Neural crest cell (in vitro differentiated cells): ENCODE results near the gene RAB11FIP5. TPM values are rescaled to one million over a fixed set of nuclear protein-coding genes. Genes with fewer than 3 reads are reported as not detected.

Experiments used
- DNase-seq: peaks from one replicate; pipeline ENCODE4 v3.0.0; 2021; ENCODE audit warnings: low read depth, mixed read lengths, low spot score
- H3K27ac Mint-ChIP-seq: one replicate; pipeline ENCODE4 v1.8.0; 2021; ENCODE audit warnings: mild to moderate bottlenecking, mixed read lengths; ENCODE audit not compliant: unreplicated experiment
- H3K27me3 Mint-ChIP-seq: 2 replicates; pipeline ENCODE4 v1.8.0; 2021; ENCODE audit warnings: low read depth, mild to moderate bottlenecking, mixed read lengths
- H3K36me3 Mint-ChIP-seq: 2 replicates; pipeline ENCODE4 v1.8.0; 2021; ENCODE audit warnings: low read depth, mild to moderate bottlenecking, mixed read lengths
- H3K4me1 Mint-ChIP-seq: 2 replicates; pipeline ENCODE4 v1.8.0; 2021; ENCODE audit warnings: mixed read lengths
- H3K4me3 Mint-ChIP-seq: one replicate; pipeline ENCODE4 v1.8.0; 2021; ENCODE audit warnings: mild to moderate bottlenecking, mixed read lengths
- H3K9me3 Mint-ChIP-seq: 2 replicates; pipeline ENCODE4 v1.8.0; 2021; ENCODE audit warnings: mixed read lengths
- long read RNA-seq: library from polyadenylated mRNA; unstranded; transcript quantifications from one replicate; pipeline ENCODE4 v2.0.0, GENCODE V29; 2020
- total RNA-seq: library from RNA; stranded (reverse); gene quantifications from 2 replicates; pipeline ENCODE4 v1.2.1, GENCODE V29; 2021
- TF ChIP-seq, protein P1 (sequence below): fragments of 200-600 bp; sonication (generic); conservative IDR thresholded peaks from 2 replicates; pipeline ENCODE4 v1.5.0; 2021; ENCODE audit warnings: antibody characterized with exemption, mild to moderate bottlenecking

RAB11FIP5 gene, protein sequence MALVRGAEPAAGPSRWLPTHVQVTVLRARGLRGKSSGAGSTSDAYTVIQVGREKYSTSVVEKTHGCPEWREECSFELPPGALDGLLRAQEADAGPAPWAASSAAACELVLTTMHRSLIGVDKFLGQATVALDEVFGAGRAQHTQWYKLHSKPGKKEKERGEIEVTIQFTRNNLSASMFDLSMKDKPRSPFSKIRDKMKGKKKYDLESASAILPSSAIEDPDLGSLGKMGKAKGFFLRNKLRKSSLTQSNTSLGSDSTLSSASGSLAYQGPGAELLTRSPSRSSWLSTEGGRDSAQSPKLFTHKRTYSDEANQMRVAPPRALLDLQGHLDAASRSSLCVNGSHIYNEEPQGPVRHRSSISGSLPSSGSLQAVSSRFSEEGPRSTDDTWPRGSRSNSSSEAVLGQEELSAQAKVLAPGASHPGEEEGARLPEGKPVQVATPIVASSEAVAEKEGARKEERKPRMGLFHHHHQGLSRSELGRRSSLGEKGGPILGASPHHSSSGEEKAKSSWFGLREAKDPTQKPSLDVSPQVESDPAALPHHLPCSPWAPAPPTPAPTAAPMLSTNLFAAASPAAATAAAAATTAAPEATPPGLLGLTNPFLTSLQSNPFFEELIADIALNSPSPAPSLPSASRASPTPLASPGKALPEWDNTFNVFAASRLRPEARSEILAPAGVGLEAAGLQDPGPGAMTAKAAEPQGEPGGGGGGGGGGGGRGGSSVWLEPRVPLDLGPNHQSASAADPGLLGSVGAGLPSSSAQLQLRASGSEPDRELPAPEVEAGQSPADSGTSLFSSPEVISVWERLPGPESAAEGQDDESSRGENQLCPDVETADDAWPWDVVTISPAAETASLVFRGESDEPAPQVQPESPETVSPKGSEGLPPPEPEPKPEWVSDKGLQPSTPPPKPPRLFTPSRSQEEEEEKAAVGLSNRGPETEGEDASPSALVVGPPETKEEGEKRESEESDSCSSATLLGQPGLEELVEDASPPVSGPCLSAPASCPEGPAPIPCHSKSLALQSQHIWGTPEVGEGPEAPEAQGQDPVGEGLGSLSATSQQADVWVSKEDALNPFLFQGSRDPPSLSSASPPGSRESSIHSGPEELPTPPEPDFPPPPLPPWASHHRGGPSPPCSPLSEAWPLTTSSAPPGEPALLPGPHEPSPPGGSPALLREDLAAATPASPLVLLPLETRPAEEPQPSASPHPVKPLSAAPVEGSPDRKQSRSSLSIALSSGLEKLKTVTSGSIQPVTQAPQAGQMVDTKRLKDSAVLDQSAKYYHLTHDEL (N-terminal part only)
- 6.7 and 10.1 TPM in 2 replicates for total RNA-seq
- long read RNA-seq, partial matches to known transcripts = 0 of 1 reads
- long read RNA-seq, other reads (novel, unspliced or antisense) = 1 of 1 reads

DNA sequence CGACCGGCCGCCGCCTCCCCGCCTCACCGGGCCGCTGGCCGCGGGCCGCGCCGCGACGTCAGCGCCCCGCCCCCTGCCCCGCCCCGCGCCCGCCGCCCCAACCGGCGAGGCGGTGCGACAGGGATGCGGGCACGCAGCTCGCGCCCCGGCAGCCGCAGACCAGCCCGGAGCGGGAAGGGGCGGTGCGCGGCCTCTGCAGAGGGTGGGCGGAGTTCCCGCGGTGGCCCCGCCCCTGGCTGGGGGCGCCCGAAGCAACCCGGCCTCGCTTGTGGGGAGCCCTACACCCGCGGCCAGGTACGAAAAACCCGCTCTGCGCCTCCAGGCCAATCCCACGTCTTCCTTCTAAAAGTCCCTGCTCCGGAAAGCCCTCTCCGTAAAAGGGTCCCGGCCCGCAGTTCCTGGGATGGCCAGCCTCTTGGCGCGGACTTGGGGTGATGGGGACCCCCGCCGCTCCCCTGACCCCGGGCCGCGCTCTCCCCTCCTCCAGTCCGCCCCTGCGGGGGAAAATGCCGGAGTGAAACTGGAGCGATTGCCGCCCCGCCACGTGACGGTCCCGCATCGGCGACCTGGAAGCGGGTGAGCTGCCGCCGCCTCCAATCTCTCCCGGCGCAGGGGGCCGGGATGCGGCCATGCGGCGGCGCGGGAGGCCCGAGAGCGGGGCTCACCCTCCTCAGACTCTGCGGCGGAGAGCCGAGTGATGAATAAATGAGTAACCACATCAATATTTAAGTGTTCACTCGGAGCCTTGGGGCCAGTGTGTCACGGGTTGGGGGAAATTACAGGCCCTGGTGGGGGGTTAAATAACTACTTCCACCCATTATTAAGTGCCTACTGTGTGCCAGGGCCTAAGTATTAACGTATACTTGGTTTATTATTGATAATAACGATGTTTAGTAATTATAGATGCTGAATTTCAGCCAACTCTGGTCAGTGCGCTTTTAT, at the start of gene RAB11FIP5:
TSS of gene RAB11FIP5 (minus strand) at position 36 of the 942 bp plus-strand sequence. CDS start 171 bp downstream, outside the sequence.
- Mint-ChIP-seq H3K36me3 (no peaks in the 10 kb centered on the region), H3K9me3 (no peaks in the 10 kb centered on the region), H3K4me3 (peak within 1 kb of the TSS; percentile 86), H3K27me3 (peaks cover 46% of the 10 kb centered on the region), H3K27ac (no peak within 1 kb of the TSS), H3K4me1 (peaks cover 14% of the 10 kb centered on the region)
- peak; percentile 57 for DNase-seq
- TF ChIP-seq, protein P1, sequence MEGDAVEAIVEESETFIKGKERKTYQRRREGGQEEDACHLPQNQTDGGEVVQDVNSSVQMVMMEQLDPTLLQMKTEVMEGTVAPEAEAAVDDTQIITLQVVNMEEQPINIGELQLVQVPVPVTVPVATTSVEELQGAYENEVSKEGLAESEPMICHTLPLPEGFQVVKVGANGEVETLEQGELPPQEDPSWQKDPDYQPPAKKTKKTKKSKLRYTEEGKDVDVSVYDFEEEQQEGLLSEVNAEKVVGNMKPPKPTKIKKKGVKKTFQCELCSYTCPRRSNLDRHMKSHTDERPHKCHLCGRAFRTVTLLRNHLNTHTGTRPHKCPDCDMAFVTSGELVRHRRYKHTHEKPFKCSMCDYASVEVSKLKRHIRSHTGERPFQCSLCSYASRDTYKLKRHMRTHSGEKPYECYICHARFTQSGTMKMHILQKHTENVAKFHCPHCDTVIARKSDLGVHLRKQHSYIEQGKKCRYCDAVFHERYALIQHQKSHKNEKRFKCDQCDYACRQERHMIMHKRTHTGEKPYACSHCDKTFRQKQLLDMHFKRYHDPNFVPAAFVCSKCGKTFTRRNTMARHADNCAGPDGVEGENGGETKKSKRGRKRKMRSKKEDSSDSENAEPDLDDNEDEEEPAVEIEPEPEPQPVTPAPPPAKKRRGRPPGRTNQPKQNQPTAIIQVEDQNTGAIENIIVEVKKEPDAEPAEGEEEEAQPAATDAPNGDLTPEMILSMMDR = peak; percentile 22

DNA sequence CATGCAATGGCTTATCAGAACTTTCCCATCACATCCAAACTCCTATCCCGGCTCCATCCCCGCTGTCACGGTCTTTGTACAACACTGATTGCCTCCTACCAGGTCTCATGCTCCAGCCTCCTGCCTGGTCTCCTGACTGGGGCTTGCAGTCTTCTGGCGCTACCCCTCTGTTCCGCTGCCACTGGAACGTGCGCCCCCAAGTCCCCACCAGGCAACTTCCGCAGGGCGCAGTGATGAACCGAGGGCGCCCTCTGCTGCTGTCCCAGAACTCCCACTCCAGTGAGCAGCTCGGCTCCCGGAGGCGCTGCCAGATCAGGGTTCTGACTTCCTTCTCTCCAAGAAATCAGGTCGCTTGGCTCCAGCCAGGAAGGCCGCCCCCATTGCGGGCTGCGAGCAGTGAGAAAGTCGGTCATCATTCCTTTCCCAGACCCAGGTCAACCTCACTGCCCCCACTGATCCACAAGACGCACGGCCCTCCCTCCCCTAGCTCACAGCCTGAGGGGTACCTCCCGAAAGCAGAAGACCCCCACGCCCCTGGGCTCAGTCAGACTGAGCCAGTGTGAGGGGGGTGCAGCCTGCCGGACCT, 43.9 kb upstream of the RAB11FIP5 start:
- H3K4me3 Mint-ChIP-seq = no peak overlapping the region
- H3K27me3 Mint-ChIP-seq = peaks cover 59% of the 10 kb centered on the region
- H3K27ac Mint-ChIP-seq = no peak overlapping the region
- H3K4me1 Mint-ChIP-seq = peaks cover 3% of the 10 kb centered on the region
- TF ChIP-seq, protein P1 = peak; percentile 69
- DNase-seq = peak; percentile 50
- peaks cover 5% of the 10 kb centered on the region for H3K9me3 Mint-ChIP-seq
- no peaks in the 10 kb centered on the region for H3K36me3 Mint-ChIP-seq

DNA sequence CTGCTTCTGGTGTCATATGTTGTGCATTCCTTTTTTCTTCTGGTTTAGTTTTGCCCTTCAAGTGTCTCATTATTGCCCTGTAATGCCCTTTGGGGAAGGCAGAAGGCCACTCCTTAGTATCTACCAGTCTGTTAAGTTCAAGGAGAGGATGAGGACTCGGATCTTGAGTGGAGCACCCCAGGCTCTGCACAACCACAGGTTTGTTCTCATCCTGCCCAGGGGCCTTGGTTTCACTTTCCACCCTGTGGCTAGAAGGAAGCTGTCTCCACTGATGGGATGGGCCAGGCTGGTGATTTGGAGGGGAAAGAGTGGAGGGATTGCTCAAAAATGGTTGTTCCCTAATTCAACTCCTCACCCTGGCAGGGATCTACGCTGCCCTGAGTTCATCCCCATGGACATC, 30.2 kb upstream of the RAB11FIP5 start:
- peaks cover 2% of the 10 kb centered on the region for H3K9me3 Mint-ChIP-seq
- H3K4me3 Mint-ChIP-seq = no peak overlapping the region
- DNase-seq = no peak
- TF ChIP-seq, protein P1 = no peak
- H3K27ac Mint-ChIP-seq = no peak overlapping the region
- no peaks in the 10 kb centered on the region for H3K4me1 Mint-ChIP-seq
- H3K36me3 Mint-ChIP-seq = no peaks in the 10 kb centered on the region
- peaks cover 35% of the 10 kb centered on the region for H3K27me3 Mint-ChIP-seq

DNA sequence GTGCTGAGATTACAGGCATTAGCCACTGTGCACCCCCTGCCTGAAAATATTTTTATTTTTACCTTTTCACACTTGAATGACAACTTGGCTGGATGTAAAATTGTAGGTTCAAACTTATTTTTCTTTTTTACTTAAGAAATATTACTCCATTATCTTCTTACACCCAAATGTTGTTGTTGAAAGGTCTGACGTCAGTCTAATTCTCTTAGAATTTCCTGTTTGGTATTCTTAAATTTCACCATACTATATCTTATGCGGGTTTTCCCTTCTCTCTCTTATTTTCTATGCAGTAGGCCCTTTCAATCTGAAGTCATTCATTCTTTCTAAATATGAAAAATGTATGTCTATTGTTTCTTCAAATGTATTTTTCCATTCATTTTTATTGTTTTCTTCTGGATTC, 29.1 kb upstream of the RAB11FIP5 start:
- Mint-ChIP-seq H3K27ac (no peak overlapping the region), H3K36me3 (no peaks in the 10 kb centered on the region), H3K4me1 (no peaks in the 10 kb centered on the region), H3K4me3 (no peak overlapping the region), H3K27me3 (peaks cover 35% of the 10 kb centered on the region), H3K9me3 (peaks cover 2% of the 10 kb centered on the region)
- TF ChIP-seq, protein P1 = no peak
- no peak for DNase-seq
